Activated CD8-positive, alpha-beta T cell treated with anti-CD3 and anti-CD28 coated beads, Interleukin-2, amount 10 ng/mL, durations not matched to agents 7 days and 5 days (primary cell): ENCODE measurements around the gene SGMS1. TPM values are rescaled to one million over a fixed set of nuclear protein-coding genes. Genes with fewer than 3 reads are reported as not detected.

Experiments
- ATAC-seq: fragments of 150-1000 bp; cut with Tn5 transposase; one replicate; pipeline ENCODE4 v1.10.0; 2021; ENCODE audit warnings: moderate library complexity
- CTCF ChIA-PET: fragments of 350-600 bp; sonication (Branson Sonifier 250); formaldehyde crosslinking; loops from one replicate; lab custom pipeline; 2021; ENCODE audit warnings: antibody characterized with exemption; lab: Charles Lee
- POLR2A ChIA-PET: fragments of 350-600 bp; sonication (Branson Sonifier 250); formaldehyde crosslinking; loops from one replicate; lab custom pipeline; 2021; ENCODE audit warnings: antibody characterized with exemption; lab: Charles Lee
- DNase-seq: peaks from one replicate; pipeline ENCODE4 v3.0.0-alpha.2; 2020
- H3K27ac Mint-ChIP-seq: one replicate; pipeline ENCODE4 v1.8.0; 2021; ENCODE audit warnings: mild to moderate bottlenecking, mixed read lengths
- H3K27me3 Mint-ChIP-seq: one replicate; pipeline ENCODE4 v1.8.0; 2021; ENCODE audit warnings: low read depth, mixed read lengths
- H3K36me3 Mint-ChIP-seq: one replicate; pipeline ENCODE4 v1.8.0; 2021; ENCODE audit warnings: low read depth, mixed read lengths
- H3K4me1 Mint-ChIP-seq: one replicate; pipeline ENCODE4 v1.8.0; 2021; ENCODE audit warnings: low read depth, mixed read lengths
- H3K4me3 Mint-ChIP-seq: one replicate; pipeline ENCODE4 v1.8.0; 2021; ENCODE audit warnings: mild to moderate bottlenecking, mixed read lengths
- H3K9me3 Mint-ChIP-seq: one replicate; pipeline ENCODE4 v1.8.0; 2022; ENCODE audit warnings: mixed read lengths; ENCODE audit not compliant: insufficient read depth
- total RNA-seq, 2 experiments: library from RNA; stranded (reverse); gene quantifications; one replicate each; pipeline ENCODE4 v1.2.3, GENCODE V29; 2021

The SGMS1 gene
- total RNA-seq, 2 experiments from 2014 or later: 14.2 to 16.4 TPM

DNA sequence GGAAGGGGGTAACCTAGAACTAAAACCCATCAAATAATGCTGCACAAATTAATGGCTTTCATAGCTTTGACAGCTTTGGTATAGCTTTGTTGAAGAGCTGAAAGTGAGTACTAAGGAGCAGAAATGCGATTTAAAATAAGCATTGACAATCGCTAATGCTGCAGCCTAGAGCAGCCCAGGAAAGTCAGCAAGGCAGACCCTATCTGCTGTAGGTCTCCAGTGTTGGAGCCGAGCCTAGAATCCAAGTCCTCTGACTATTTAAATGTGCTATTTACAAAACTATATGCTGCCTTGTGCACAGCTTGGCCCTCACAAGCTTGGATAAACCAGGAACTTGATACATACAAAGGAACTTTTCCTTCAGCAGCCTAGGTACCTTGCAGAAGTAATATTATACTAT lies 307.6 kb downstream of the SGMS1 start:
- H3K9me3 Mint-ChIP-seq: no peaks in the 10 kb centered on the region
- H3K27me3 Mint-ChIP-seq: no peaks in the 10 kb centered on the region
- H3K36me3 Mint-ChIP-seq: peaks cover 12% of the 10 kb centered on the region
- H3K4me1 Mint-ChIP-seq: peaks cover 17% of the 10 kb centered on the region
- no peak overlapping the region for H3K4me3 Mint-ChIP-seq
- ATAC-seq (no peak), DNase-seq (no peak)
- ChIA-PET POLR2A (no interaction called here), CTCF (no interaction called here)
- H3K27ac Mint-ChIP-seq: no peak overlapping the region

DNA sequence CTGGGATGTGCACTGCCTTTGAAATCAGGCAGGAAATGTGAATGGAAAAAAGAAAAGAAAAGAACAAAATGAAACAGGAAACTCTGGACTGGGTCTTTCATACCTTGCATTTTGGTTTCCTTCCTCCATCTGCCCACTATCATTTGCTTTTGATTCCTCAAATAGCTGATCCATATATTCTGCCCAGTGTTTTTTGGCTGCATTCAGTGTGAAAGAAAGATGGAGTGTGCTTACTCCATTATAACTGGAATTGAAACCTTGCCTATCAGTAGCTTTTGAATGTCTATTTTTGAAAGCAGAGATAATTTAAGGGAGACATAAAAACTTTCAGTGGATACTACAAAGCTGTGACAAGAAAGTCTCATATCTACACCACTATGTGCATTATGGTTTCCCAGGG lies 308.3 kb downstream of the SGMS1 start:
- Mint-ChIP-seq H3K36me3 (peaks cover 15% of the 10 kb centered on the region), H3K4me3 (no peak overlapping the region), H3K9me3 (no peaks in the 10 kb centered on the region), H3K27ac (no peak overlapping the region), H3K4me1 (peaks cover 17% of the 10 kb centered on the region), H3K27me3 (no peaks in the 10 kb centered on the region)
- DNase-seq: no peak
- ATAC-seq: no peak
- CTCF ChIA-PET: interaction anchor here (0.9 kb wide), 1 partner anchor 10 kb away, joined by 4 read pairs; no protein-coding TSS in a partner anchor
- POLR2A ChIA-PET: no interaction called here

DNA sequence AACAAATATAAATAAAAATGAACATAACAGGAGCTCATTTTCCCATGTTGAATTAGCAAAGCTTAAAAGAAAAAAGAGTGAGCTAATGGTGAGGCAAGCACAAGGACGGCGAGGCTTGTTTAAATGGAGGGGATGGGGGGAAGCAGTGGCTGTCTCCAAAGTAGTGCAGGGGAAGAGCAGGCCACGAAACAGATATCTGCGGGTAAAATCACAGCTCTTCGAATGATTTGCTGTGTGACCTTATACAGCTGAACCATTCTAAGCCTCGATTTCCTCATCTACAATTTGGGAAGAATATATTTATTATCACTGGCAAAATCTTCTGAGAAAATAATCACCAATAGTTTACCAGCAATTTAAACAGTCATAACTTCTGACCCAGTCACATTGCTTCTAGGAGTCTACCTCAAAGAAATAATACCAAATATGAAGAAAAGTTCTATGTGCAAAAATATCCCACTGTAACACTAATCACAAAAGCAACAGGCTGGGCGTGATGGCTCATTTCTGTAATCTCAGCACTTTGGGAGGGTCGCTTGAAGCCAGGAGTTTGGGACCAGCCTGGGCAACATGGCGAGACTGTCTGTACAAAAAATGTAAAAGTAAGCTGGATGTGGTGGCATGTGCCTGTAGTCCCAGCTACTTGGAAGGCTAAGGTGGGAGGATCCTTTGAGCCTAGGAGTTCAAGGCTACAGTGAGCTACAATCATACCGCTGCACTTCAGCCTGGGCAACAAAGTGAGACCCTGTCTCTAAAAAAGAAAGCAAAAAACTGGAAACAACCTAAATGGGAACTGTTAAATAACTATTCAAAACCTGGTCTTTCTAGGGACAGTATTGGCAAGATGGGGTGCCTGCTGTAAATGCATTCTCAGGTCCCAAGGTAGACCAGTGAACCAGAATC lies 309.3 kb downstream of the SGMS1 start:
- no peak overlapping the region for H3K27ac Mint-ChIP-seq
- DNase-seq: no peak
- ATAC-seq: no peak
- peaks cover 17% of the 10 kb centered on the region for H3K4me1 Mint-ChIP-seq
- no peak overlapping the region for H3K4me3 Mint-ChIP-seq
- ChIA-PET CTCF (interaction anchor here (0.8 to 1.0 kb wide), 3 partner anchors 9 to 775 kb away, joined by 3 to 4 read pairs (median 3); partner anchors contain the start of gene ERCC6), POLR2A (no interaction called here)
- H3K9me3 Mint-ChIP-seq: no peaks in the 10 kb centered on the region
- H3K36me3 Mint-ChIP-seq: peaks cover 13% of the 10 kb centered on the region
- H3K27me3 Mint-ChIP-seq: no peaks in the 10 kb centered on the region

DNA sequence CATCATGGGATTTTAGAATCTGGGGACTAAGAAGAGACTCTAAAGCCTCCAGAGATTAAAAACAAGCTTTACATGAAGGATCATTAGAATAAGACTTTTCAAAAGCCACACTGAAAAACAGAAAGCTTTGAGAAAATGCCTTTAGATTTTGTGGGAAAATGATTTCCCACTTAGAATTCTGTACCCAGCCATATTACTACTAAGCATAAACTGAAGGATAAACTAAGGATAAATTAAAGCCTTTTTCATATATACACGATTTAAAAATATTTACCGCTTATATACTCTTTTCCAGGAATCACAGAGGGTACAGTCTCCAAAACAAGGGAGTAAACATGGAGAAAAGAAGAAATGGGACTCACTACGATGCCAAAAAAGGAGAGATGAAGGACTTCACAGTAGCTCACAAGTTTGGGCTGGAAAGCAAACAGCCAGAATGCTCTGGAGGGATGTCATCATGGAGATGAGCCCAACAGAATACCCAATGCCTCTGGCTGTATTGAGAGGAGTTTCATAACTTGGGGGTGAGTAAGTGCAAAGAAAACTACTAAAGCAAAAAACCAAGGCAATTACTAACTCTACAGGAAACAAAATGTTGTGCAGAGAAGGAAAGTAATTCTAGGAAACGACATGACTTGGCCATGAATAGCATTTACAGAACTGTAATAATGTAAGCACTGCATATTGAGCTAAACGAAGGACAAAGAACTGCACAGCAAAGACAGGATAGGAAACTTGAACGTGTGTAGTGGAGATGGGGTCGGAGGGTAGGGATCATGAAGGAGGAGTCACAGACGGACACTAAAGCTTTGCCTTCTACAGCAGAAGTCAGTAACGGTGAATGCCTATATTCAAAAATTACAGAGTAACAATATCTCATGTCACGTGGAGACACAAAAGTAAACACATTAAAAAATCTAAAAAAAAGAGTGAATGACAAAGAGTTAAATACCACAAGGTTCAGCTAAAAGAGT lies 311.0 kb downstream of the SGMS1 start:
- Mint-ChIP-seq H3K27ac (no peak overlapping the region), H3K4me3 (no peak overlapping the region), H3K9me3 (no peaks in the 10 kb centered on the region), H3K4me1 (peaks cover 17% of the 10 kb centered on the region), H3K36me3 (peaks cover 12% of the 10 kb centered on the region), H3K27me3 (no peaks in the 10 kb centered on the region)
- ATAC-seq: no peak
- no peak for DNase-seq
- CTCF ChIA-PET: interaction anchor here (1.0 to 2.1 kb wide), 5 partner anchors 8 to 14 kb away, joined by 3 to 4 read pairs (median 4); no protein-coding TSS in a partner anchor
- POLR2A ChIA-PET: interaction anchor here (1.0 kb wide), 1 partner anchor 18 kb away, joined by 3 read pairs; no protein-coding TSS in a partner anchor

DNA sequence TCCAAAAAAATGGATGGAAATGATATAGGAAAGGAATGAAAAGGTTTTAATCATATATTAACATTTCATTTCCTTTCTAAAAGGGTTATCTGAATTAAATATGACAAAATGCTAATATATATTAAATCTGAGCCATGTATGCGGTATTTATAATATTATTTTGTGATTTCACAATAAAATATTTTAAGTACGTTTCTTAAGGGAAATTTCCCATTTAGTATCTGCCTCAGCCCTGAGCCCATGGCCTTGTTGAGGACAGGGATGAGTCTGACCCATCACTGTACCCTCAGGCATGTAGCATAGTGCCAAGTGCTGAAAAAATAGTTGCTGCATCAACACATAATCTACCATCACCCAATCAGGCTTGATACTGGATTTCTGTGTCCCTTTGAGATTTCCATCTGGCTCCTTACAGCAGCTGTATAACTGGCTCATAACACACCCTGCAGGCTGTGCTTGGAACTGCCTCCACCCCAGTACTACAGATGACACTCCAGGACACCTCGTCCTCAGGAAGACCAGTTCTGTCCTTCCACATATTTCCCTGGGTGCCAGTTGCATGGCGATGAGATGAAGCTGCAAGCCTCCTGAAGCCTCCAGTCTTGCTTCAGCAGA lies 313.1 kb downstream of the SGMS1 start:
- H3K36me3 Mint-ChIP-seq: peaks cover 20% of the 10 kb centered on the region
- H3K27me3 Mint-ChIP-seq: no peaks in the 10 kb centered on the region
- no peak for DNase-seq
- no peaks in the 10 kb centered on the region for H3K9me3 Mint-ChIP-seq
- ChIA-PET CTCF (interaction anchor here (1.0 to 2.1 kb wide), 4 partner anchors 13 to 86 kb away, joined by 3 to 6 read pairs (median 4); no protein-coding TSS in a partner anchor), POLR2A (no interaction called here)
- H3K4me3 Mint-ChIP-seq: no peak overlapping the region
- no peak overlapping the region for H3K27ac Mint-ChIP-seq
- ATAC-seq: no peak
- peaks cover 14% of the 10 kb centered on the region for H3K4me1 Mint-ChIP-seq

DNA sequence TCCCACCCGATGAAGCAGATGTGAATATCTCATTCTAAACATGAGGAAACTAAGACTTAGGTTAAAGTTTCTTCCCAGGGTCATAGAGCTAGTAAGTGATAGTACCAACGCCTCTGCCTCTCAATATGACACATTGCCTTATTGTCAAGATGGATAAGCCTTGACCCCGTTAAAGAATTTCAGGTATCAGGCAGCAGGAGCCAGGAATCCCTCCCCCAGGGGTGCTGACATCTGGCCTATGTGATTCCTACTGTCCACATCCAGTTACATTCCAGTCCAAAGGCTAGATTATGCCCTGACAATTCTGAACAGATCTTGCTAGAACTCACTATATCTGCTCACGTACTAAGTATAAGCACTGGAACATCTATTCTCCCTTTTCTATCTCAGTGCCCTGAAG lies 314.4 kb downstream of the SGMS1 start:
- CTCF ChIA-PET: no interaction called here
- ATAC-seq (no peak), DNase-seq (no peak)
- Mint-ChIP-seq H3K27me3 (no peaks in the 10 kb centered on the region), H3K36me3 (peaks cover 20% of the 10 kb centered on the region), H3K4me3 (no peak overlapping the region), H3K9me3 (no peaks in the 10 kb centered on the region), H3K27ac (no peak overlapping the region), H3K4me1 (peaks cover 8% of the 10 kb centered on the region)
- POLR2A ChIA-PET: no interaction called here

DNA sequence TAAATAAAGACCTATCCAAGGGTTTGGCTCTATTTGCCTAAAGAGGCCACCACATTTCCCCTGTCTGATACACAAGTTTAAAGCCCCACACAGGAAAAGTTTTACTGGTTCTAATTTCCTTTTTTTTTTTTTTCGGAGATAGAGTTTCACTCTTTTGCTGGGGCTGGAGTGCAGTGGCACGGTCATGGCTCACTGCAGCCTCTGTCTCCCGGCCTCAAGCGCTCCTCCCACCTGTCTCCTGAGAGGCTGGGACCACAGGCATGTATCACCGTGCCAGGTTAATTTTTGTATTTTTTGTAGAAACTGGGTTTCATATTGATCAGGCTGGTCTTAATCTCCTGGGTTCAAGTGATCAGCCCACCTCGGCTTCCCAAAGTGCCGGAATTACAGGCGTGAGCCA lies 319.1 kb downstream of the SGMS1 start:
- H3K36me3 Mint-ChIP-seq: peaks cover 11% of the 10 kb centered on the region
- no peaks in the 10 kb centered on the region for H3K9me3 Mint-ChIP-seq
- H3K4me1 Mint-ChIP-seq: peaks cover 6% of the 10 kb centered on the region
- DNase-seq (no peak), ATAC-seq (no peak)
- H3K27ac Mint-ChIP-seq: no peak overlapping the region
- ChIA-PET CTCF (no interaction called here), POLR2A (no interaction called here)
- H3K27me3 Mint-ChIP-seq: no peaks in the 10 kb centered on the region
- no peak overlapping the region for H3K4me3 Mint-ChIP-seq

DNA sequence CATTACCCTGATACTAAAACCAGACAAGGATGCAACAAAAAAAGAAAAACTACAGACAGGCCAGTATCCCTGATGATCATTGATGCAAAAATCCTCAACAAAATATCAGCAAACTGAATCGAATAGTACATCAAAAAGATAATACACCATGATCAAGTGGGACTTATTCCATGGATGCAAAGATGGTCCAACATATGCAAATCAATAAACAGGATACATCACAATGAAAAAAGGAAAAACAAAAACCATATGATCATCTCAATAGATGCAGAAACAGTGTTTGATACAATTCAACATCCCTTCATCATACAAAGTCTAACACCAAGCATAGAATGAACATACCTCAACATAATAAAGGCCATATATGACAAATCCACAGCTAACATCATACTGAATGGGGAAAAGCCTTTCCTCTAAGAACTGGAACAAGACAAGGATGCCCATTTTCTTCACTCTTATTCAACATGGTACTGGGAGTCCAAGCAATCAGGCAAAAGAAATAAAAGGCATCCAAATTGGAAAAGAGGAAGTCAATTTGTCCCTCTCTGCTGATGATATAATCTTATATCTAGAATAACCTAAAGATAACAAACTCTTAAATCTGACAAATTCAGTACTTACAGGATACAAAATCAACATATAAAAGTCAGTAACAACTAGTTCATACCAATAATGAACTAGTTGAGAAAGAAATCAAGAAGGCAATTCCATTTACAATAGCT lies 323.6 kb downstream of the SGMS1 start:
- no peaks in the 10 kb centered on the region for H3K27me3 Mint-ChIP-seq
- peaks cover 3% of the 10 kb centered on the region for H3K36me3 Mint-ChIP-seq
- H3K4me1 Mint-ChIP-seq: peaks cover 6% of the 10 kb centered on the region
- H3K9me3 Mint-ChIP-seq: peaks cover 5% of the 10 kb centered on the region
- H3K4me3 Mint-ChIP-seq: no peak overlapping the region
- ATAC-seq (no peak), DNase-seq (no peak)
- POLR2A ChIA-PET: no interaction called here
- H3K27ac Mint-ChIP-seq: no peak overlapping the region
- CTCF ChIA-PET: no interaction called here

DNA sequence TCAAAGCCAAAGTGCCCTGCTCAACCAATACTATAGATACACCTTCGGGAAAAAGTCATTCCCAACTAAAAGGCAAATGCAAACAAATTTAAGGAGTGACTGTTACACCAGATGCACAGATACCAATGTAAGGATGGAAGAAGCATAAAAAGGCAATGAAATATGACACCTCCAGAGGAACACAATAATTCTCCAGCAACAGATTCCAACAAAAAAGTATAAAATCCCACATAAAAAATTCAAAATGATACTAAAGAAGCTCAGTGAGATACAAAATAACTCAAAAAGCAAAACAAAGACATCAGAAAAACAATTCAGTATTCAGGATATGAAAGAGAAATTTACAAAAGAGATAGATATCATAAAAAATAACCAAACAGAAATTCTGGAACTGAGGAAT lies 328.4 kb downstream of the SGMS1 start:
- CTCF ChIA-PET: no interaction called here
- H3K4me1 Mint-ChIP-seq: peaks cover 2% of the 10 kb centered on the region

DNA sequence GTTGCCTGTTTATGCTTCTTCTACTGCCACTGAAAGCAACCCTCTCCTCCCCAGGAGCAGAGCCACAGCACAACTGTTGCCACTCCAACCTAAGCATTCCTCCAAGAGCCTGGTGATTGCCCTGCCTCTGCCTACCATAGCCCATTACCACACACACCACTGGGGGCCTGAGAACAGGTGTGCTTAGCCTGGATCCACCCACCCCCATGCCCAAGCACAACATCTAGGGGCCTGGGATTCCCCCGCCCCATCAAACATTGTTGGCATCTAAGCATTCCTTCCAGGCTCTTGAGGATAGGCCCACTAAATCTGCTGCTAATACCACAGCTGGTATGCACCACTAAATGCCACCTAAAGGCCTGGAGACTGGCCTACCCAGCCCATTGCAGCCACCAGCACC lies 329.2 kb downstream of the SGMS1 start:
- H3K4me3 Mint-ChIP-seq: no peak overlapping the region
- ATAC-seq: no peak

More for the DNA sequence above, 328.4 kb downstream of the SGMS1 start:
- H3K27ac Mint-ChIP-seq: no peak overlapping the region
- peaks cover 5% of the 10 kb centered on the region for H3K9me3 Mint-ChIP-seq
- H3K4me3 Mint-ChIP-seq: no peak overlapping the region
- H3K36me3 Mint-ChIP-seq: no peaks in the 10 kb centered on the region
- H3K27me3 Mint-ChIP-seq: no peaks in the 10 kb centered on the region
- ATAC-seq (no peak), DNase-seq (no peak)
- POLR2A ChIA-PET: no interaction called here

More for the DNA sequence above, 329.2 kb downstream of the SGMS1 start:
- DNase-seq: no peak
- Mint-ChIP-seq H3K4me1 (peaks cover 2% of the 10 kb centered on the region), H3K27ac (peak overlapping the region; percentile 3), H3K36me3 (no peaks in the 10 kb centered on the region), H3K27me3 (no peaks in the 10 kb centered on the region), H3K9me3 (peaks cover 5% of the 10 kb centered on the region)
- CTCF ChIA-PET: no interaction called here
- POLR2A ChIA-PET: no interaction called here
